ENCODE measurements around the gene KLHL2.
"Not testable (repeated sequence)": the region's sequence is repeated elsewhere in the genome, so short reads cannot be mapped to it uniquely, and the experiment has no call there.

The KLHL2 gene

DNA sequence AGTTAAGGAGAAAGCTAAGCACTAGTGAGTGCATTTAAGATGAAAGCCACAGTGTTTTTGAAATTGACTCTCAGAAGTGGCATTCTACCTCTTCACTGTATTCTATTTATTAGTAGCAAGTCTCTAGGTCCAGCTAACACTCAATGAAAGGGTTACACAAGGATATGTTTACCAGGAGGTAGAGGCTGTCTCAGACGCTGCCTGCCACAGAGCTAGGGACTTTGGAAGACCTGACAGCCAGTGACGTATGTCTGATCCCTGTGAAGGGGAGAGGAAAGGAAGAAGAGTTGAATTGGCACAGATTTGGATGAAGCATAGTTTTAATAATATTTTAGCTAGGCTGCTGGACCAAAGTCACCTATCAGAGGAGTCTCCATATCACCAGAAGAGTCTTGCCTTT, 36.5 kb upstream of the KLHL2 start:
- Histone ChIP-seq H3K27me3 (ENCODE audit: control insufficient read depth, insufficient read depth, low read length) (no peaks in the 10 kb centered on the region), H3K4me1 (no peaks in the 10 kb centered on the region), H2AFZ (no peak overlapping the region)

DNA sequence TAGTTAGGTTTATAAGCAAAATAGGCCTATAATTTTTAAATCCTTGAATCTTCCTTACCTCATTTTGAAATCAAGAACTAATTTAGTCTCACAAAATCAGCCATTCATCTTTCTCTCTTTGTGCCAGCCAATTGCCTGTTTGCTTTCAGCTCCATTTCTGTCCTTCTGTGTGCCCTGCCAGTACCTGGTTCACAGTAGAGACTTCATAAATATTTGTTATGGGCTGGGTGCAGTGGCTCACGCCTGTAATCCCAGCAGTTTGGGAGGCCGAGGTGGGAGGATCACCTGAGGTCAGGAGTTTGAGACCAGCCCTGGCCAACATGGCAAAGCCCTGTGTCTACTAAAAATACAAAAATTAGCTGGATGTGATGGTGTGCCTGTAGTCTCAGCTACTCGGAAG, 31.9 kb upstream of the KLHL2 start:
- H2AFZ ChIP-seq, H3K27ac ChIP-seq: not testable (repeated sequence)

More for the DNA sequence above, 36.5 kb upstream of the KLHL2 start:
- Histone ChIP-seq H3K9ac (no peak overlapping the region), H3K4me2 (ENCODE audit: low read length) (no peak overlapping the region), H3K9me3 (ENCODE audit: control insufficient read depth, low read length) (no peaks in the 10 kb centered on the region), H3K79me2 (no peaks in the 10 kb centered on the region), H3K27ac (no peak overlapping the region), H3K36me3 (ENCODE audit: control insufficient read depth, insufficient read depth, low read length) (no peaks in the 10 kb centered on the region), H3K4me3 (ENCODE audit: low read depth, low read length) (no peak overlapping the region)
- TF ChIP-seq, protein P1, sequence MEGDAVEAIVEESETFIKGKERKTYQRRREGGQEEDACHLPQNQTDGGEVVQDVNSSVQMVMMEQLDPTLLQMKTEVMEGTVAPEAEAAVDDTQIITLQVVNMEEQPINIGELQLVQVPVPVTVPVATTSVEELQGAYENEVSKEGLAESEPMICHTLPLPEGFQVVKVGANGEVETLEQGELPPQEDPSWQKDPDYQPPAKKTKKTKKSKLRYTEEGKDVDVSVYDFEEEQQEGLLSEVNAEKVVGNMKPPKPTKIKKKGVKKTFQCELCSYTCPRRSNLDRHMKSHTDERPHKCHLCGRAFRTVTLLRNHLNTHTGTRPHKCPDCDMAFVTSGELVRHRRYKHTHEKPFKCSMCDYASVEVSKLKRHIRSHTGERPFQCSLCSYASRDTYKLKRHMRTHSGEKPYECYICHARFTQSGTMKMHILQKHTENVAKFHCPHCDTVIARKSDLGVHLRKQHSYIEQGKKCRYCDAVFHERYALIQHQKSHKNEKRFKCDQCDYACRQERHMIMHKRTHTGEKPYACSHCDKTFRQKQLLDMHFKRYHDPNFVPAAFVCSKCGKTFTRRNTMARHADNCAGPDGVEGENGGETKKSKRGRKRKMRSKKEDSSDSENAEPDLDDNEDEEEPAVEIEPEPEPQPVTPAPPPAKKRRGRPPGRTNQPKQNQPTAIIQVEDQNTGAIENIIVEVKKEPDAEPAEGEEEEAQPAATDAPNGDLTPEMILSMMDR (IDR thresholded peaks at IDR 0.05): no peak

DNA sequence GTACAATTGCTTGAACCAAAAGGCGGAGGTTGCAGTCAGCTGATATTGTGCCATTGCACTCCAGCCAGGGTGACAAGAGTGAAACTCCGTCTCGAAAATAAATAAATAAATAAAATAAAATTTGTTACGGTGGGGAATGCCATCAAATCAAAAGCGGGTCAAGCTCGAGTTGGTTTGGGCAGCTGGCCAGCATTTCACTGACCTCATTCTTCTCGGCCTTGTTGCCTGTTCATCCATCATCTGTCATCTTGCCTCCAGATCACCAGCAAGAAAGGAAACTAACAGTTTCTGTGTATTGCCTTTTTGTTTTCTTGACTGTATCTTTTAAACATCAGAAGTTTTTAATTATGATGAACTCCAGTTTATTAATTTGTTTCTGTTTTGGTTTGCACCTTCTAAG, 31.5 kb upstream of the KLHL2 start:
- no peak overlapping the region for H3K9ac ChIP-seq
- no peak overlapping the region for H3K27ac ChIP-seq
- H3K79me2 ChIP-seq: no peaks in the 10 kb centered on the region
- H3K4me2 ChIP-seq (ENCODE audit: low read length): no peak overlapping the region
- no peak overlapping the region for H3K4me3 ChIP-seq (ENCODE audit: low read depth, low read length)
- no peaks in the 10 kb centered on the region for H3K36me3 ChIP-seq (ENCODE audit: control insufficient read depth, insufficient read depth, low read length)
- TF ChIP-seq, protein P1 (IDR thresholded peaks at IDR 0.05): no peak
- no peak overlapping the region for H2AFZ ChIP-seq
- no peaks in the 10 kb centered on the region for H3K27me3 ChIP-seq (ENCODE audit: control insufficient read depth, insufficient read depth, low read length)
- no peaks in the 10 kb centered on the region for H3K9me3 ChIP-seq (ENCODE audit: control insufficient read depth, low read length)
- H3K4me1 ChIP-seq: no peaks in the 10 kb centered on the region

More for the DNA sequence above, 31.9 kb upstream of the KLHL2 start:
- H3K36me3 ChIP-seq (ENCODE audit: control insufficient read depth, insufficient read depth, low read length); H3K79me2 ChIP-seq; H3K4me2 ChIP-seq (ENCODE audit: low read length); H3K27me3 ChIP-seq (ENCODE audit: control insufficient read depth, insufficient read depth, low read length); H3K9me3 ChIP-seq (ENCODE audit: control insufficient read depth, low read length); H3K4me1 ChIP-seq; H3K4me3 ChIP-seq (ENCODE audit: low read depth, low read length); H3K9ac ChIP-seq: not testable (repeated sequence)

DNA sequence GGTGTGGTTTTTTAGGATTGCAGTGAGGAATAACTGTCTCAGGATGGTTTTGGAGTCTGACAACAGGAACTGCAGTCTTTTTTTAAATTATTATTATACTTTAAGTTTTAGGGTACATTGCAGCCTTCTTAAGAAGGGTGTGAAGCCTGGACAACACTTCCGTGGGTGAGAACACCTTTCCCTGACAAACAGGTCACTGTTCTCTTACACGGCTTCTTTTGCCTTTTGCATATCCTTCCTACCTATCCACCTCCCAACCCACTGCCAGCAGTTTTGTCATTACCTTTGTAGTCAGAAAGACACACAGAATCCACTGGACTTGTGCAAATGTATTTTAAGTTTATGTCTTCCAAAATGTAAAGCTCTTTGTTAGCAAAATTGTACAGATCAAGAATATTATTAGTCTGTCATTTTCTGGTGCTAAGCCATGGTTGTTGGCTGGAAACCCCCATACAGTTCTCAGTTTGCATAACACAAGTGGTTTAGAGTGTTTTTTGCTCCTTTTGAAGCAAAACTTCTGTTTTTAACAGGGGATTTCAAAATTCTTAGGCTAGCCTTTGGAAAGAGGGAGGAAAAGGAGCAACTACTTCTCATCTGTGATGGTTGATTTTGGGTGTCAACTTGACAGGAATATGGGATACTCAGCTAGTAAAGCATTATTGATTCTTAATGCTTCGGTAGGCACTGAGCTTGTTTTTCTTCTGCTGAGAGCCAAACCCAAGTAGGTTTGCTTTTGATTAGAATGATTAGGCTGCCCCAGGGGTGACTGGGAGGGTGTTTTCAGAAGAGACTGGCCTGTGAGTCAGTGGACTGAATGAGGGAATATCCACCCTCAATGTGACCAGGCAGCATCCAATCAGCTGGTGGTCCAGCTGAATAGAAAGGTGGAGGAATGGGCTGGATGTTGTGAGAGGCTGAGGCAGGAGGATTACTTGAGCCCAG, 29.4 kb upstream of the KLHL2 start:
- no peaks in the 10 kb centered on the region for H3K79me2 ChIP-seq
- H3K9me3 ChIP-seq (ENCODE audit: control insufficient read depth, low read length): no peaks in the 10 kb centered on the region
- H3K4me2 ChIP-seq (ENCODE audit: low read length): no peak overlapping the region
- TF ChIP-seq, protein P1 (IDR thresholded peaks at IDR 0.05): no peak
- H2AFZ ChIP-seq: peak overlapping the region; percentile 19
- no peaks in the 10 kb centered on the region for H3K4me1 ChIP-seq
- H3K36me3 ChIP-seq (ENCODE audit: control insufficient read depth, insufficient read depth, low read length): no peaks in the 10 kb centered on the region
- H3K27ac ChIP-seq: no peak overlapping the region
- H3K9ac ChIP-seq: no peak overlapping the region
- H3K4me3 ChIP-seq (ENCODE audit: low read depth, low read length): no peak overlapping the region
- H3K27me3 ChIP-seq (ENCODE audit: control insufficient read depth, insufficient read depth, low read length): no peaks in the 10 kb centered on the region

DNA sequence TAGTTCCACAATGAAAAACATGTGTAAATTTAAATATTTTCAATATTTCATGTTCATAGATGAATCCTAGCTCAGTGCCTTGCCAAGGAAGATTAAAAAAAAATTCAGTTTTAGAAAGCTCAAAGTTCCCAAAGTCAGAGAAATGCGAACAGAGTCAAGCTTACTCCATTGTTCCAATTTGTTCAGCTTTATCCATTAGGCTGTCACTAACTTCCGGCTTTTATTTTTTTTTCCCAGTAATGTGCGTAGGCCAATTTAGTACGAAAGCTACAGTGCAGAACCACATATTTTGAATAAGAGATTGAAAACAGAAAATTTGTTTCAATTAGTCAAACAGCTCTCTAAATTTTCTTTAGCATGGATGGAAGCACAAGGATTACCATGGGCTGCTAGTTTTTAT, 23.1 kb upstream of the KLHL2 start:
- Histone ChIP-seq H2AFZ (no peak overlapping the region), H3K36me3 (ENCODE audit: control insufficient read depth, insufficient read depth, low read length) (no peaks in the 10 kb centered on the region), H3K79me2 (no peaks in the 10 kb centered on the region), H3K9me3 (ENCODE audit: control insufficient read depth, low read length) (no peaks in the 10 kb centered on the region), H3K27ac (no peak overlapping the region), H3K27me3 (ENCODE audit: control insufficient read depth, insufficient read depth, low read length) (no peaks in the 10 kb centered on the region), H3K4me1 (no peaks in the 10 kb centered on the region), H3K4me3 (ENCODE audit: low read depth, low read length) (no peak overlapping the region), H3K4me2 (ENCODE audit: low read length) (no peak overlapping the region), H3K9ac (no peak overlapping the region)
- TF ChIP-seq, protein P1 (IDR thresholded peaks at IDR 0.05): no peak

DNA sequence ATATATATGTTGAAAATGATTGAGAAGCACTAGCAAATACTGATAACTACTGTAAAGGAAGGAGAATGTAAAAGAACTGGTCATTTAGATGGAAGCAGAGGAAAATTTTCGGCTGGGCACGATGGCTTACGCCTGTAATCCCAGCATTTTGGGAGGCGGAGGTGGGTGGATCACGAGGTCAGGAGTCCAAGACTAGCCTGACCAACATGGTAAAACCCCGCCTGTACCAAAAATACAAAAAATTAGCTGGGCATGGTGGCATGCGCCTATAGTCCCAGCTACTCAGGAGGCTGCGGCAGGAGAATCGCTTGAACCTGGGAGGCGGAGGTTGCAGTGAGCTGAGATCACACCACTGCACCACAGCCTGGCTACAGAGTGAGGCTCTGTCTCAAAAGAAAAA, 22.4 kb upstream of the KLHL2 start:
- H3K4me2 ChIP-seq (ENCODE audit: low read length); H3K36me3 ChIP-seq (ENCODE audit: control insufficient read depth, insufficient read depth, low read length); H3K79me2 ChIP-seq; H2AFZ ChIP-seq; H3K4me1 ChIP-seq; H3K9ac ChIP-seq; H3K27me3 ChIP-seq (ENCODE audit: control insufficient read depth, insufficient read depth, low read length); H3K4me3 ChIP-seq (ENCODE audit: low read depth, low read length); H3K27ac ChIP-seq; H3K9me3 ChIP-seq (ENCODE audit: control insufficient read depth, low read length): not testable (repeated sequence)

Measured in parathyroid adenoma (tissue), 2 donors.